Naive thymus-derived CD4-positive, alpha-beta T cell (primary cell): ENCODE results near the gene SYTL3. TPM values are rescaled to one million over a fixed set of nuclear protein-coding genes. Genes with fewer than 3 reads are reported as not detected.

Experiments used
- ATAC-seq: fragments of 150-1000 bp; cut with Tn5 transposase; 2 replicates; pipeline ENCODE4 v1.10.0; 2021; ENCODE audit warnings: mild to moderate bottlenecking, moderate library complexity
- CTCF ChIA-PET: fragments of 350-600 bp; sonication (Branson Sonifier 250); formaldehyde crosslinking; loops from one replicate; lab custom pipeline; 2021; ENCODE audit warnings: antibody characterized with exemption; lab: Charles Lee
- POLR2A ChIA-PET: fragments of 350-600 bp; sonication (Branson Sonifier 250); formaldehyde crosslinking; loops from one replicate; lab custom pipeline; 2021; ENCODE audit warnings: antibody characterized with exemption, inconsistent platforms; lab: Charles Lee
- DNase-seq, 9 donors: peaks; one replicate each; pipeline versions ENCODE4 v3.0.0 to v3.0.0-alpha.2; 2020 to 2022; ENCODE audit warnings: mixed read lengths in 1 of 9
- H3K27ac ChIP-seq: one replicate; pipeline ENCODE4 v1.7.0; 2013; ENCODE audit warnings: mild to moderate bottlenecking, low read depth, low read length, moderate library complexity
- H3K27me3 ChIP-seq, 2 donors: one replicate each; pipeline ENCODE4 v1.7.0; 2013; ENCODE audit warnings: low read length in 2 of 2, mild to moderate bottlenecking in 2 of 2, moderate library complexity in 2 of 2; ENCODE audit not compliant: control insufficient read depth in 2 of 2, insufficient read depth in 2 of 2
- H3K36me3 ChIP-seq, 3 experiments: 1 replicate in 2 of 3; 2 replicates in 1 of 3; pipeline ENCODE4 v1.7.0; 2013; ENCODE audit warnings: low read length in 3 of 3, mild to moderate bottlenecking in 3 of 3, moderate library complexity in 1 of 3; ENCODE audit not compliant: insufficient read depth in 3 of 3, control insufficient read depth in 2 of 3
- H3K4me1 ChIP-seq, 2 donors: one replicate each; pipeline ENCODE4 v1.7.0; 2013; ENCODE audit warnings: low read length in 2 of 2, mild to moderate bottlenecking in 2 of 2, moderate library complexity in 1 of 2; ENCODE audit not compliant: control insufficient read depth in 2 of 2, insufficient read depth in 2 of 2
- H3K4me3 ChIP-seq: 2 replicates; pipeline ENCODE4 v1.7.0; 2013; ENCODE audit warnings: mild to moderate bottlenecking, low read length
- H3K9me3 ChIP-seq, 3 experiments: 1 replicate in 2 of 3; 2 replicates in 1 of 3; pipeline ENCODE4 v1.7.0; 2013; ENCODE audit warnings: low read length in 3 of 3; ENCODE audit not compliant: control insufficient read depth in 2 of 3
- H3K27ac Mint-ChIP-seq, 9 donors: one replicate each; pipeline ENCODE4 v1.8.0; 2020 to 2022; ENCODE audit warnings: mixed read lengths in 9 of 9, mild to moderate bottlenecking in 8 of 9, moderate library complexity in 5 of 9, inconsistent platforms in 2 of 9
- H3K27me3 Mint-ChIP-seq, 5 donors: one replicate each; pipeline ENCODE4 v1.8.0; 2021 to 2022; ENCODE audit warnings: mixed read lengths in 5 of 5, mild to moderate bottlenecking in 1 of 5
- H3K36me3 Mint-ChIP-seq, 5 donors: one replicate each; pipeline ENCODE4 v1.8.0; 2020 to 2022; ENCODE audit warnings: mixed read lengths in 5 of 5, mild to moderate bottlenecking in 3 of 5, inconsistent platforms in 1 of 5
- H3K4me1 Mint-ChIP-seq, 7 donors: one replicate each; pipeline ENCODE4 v1.8.0; 2020 to 2022; ENCODE audit warnings: mixed read lengths in 7 of 7, mild to moderate bottlenecking in 3 of 7, inconsistent platforms in 1 of 7
- H3K4me3 Mint-ChIP-seq, 10 donors: one replicate each; pipeline ENCODE4 v1.8.0; 2020 to 2022; ENCODE audit warnings: mild to moderate bottlenecking in 10 of 10, mixed read lengths in 10 of 10, moderate library complexity in 6 of 10, inconsistent platforms in 2 of 10
- H3K9me3 Mint-ChIP-seq, 11 donors: one replicate each; pipeline ENCODE4 v1.8.0; 2020 to 2022; ENCODE audit warnings: mixed read lengths in 11 of 11, mild to moderate bottlenecking in 4 of 11, inconsistent platforms in 1 of 11, moderate library complexity in 1 of 11
- intact Hi-C, 2 donors: fragments of 100-400 bp; cut with micrococcal nuclease; formaldehyde crosslinking; loops; one replicate each; pipeline ENCODE4 v1.15.1; 2023
- microRNA-seq: library from miRNA; unstranded; fragments of <30 nt; microRNA quantifications from one replicate; pipeline ENCODE4 v1.2.0, GENCODE V29; 2022; ENCODE audit warnings: borderline microRNAs expressed
- polyA plus RNA-seq, 2 donors: library from polyadenylated mRNA; unstranded; fragments of 300-500 nt; fragmentation: Illumina TruSeq; gene quantifications; one replicate each; pipeline ENCODE4 v1.2.3, GENCODE V29; 2021
- total RNA-seq, 6 experiments: library from RNA in 5 of 6; stranded (reverse) in 5 of 6; gene quantifications; 1 replicate in 5 of 6; 2 replicates in 1 of 6; pipeline ENCODE4 v1.2.3 and lab custom pipeline; 2021 to 2026

The SYTL3 gene
- total and polyA plus RNA-seq, 7 experiments from 2014 or later = 13.4 to 67.0 (median 29.5) TPM

DNA sequence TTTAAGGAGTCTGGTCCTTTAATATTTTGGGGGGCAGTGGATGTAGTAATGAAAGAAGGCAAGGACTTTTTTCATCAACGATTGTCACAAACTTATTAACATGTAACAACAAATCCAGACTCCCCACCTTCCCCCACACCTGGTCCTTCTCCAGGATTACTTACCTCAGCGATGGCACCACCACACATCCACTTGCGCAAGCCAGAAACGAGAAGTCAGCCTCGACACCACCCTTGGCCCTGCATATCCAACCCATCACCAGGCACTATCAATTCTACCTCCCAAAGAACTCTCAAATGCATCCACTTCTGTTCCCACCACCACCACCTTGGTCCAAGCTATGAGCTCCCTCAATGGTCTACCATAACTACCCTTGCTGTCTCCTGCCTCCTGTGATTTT, 162.8 kb downstream of the SYTL3 start:
- peak overlapping the region; percentile 99 for H3K27ac ChIP-seq
- peak overlapping the region in 8 of 9 donors; percentile 74 to 98 (median 95) for H3K27ac Mint-ChIP-seq
- DNase-seq (no peak), ATAC-seq (no peak)
- peaks cover 0 to 6% (median 0%) of the 10 kb centered on the region in 11 donors for H3K9me3 Mint-ChIP-seq
- intact Hi-C loops = loop anchor here in 1 of 2 donors (10.0 kb wide), 1 partner anchor 912 kb away; the partner anchor contains the start of gene WTAP
- CTCF ChIA-PET = interaction anchor here (1.1 kb wide), 1 partner anchor 20 kb away, joined by 4 read pairs; no protein-coding TSS in a partner anchor
- POLR2A ChIA-PET = interaction anchor here (0.8 to 3.8 kb wide), 7 partner anchors 9 to 57 kb away, joined by 3 to 33 read pairs (median 4); no protein-coding TSS in a partner anchor
- no peaks in the 10 kb centered on the region for H3K27me3 Mint-ChIP-seq
- H3K4me1 ChIP-seq = peaks cover 80 to 83% of the 10 kb centered on the region in 2 donors
- peaks cover 0 to 11% (median 11%) of the 10 kb centered on the region in 3 experiments for H3K36me3 ChIP-seq
- H3K9me3 ChIP-seq = no peaks in the 10 kb centered on the region
- H3K4me3 Mint-ChIP-seq = peak overlapping the region; percentile 21 to 99 (median 95)
- peak overlapping the region; percentile 46 for H3K4me3 ChIP-seq
- peaks cover 10 to 52% (median 25%) of the 10 kb centered on the region in 5 donors for H3K36me3 Mint-ChIP-seq
- H3K27me3 ChIP-seq = no peaks in the 10 kb centered on the region
- H3K4me1 Mint-ChIP-seq = peaks cover 75 to 100% (median 98%) of the 10 kb centered on the region in 7 donors

GRCh38 chr6:158813032-158813431, 163.2 kb downstream of the SYTL3 start:
- H3K9me3 Mint-ChIP-seq = peaks cover 0 to 6% (median 0%) of the 10 kb centered on the region in 11 donors
- ATAC-seq (no peak), DNase-seq (no peak)
- Histone ChIP-seq H3K9me3 (no peaks in the 10 kb centered on the region), H3K36me3 (peaks cover 0 to 11% (median 10%) of the 10 kb centered on the region in 3 experiments), H3K27ac (peak overlapping the region; percentile 99), H3K4me3 (peak overlapping the region; percentile 46), H3K4me1 (peaks cover 76 to 79% of the 10 kb centered on the region in 2 donors), H3K27me3 (no peaks in the 10 kb centered on the region)
- H3K4me3 Mint-ChIP-seq = peak overlapping the region; percentile 21 to 99 (median 95)
- no peaks in the 10 kb centered on the region for H3K27me3 Mint-ChIP-seq
- H3K4me1 Mint-ChIP-seq = peaks cover 72 to 100% (median 93%) of the 10 kb centered on the region in 7 donors
- peaks cover 10 to 51% (median 21%) of the 10 kb centered on the region in 5 donors for H3K36me3 Mint-ChIP-seq
- ChIA-PET CTCF (interaction anchor here (0.5 to 0.7 kb wide), 2 partner anchors 147 to 222 kb away, joined by 3 read pairs; no protein-coding TSS in a partner anchor), POLR2A (interaction anchor here (0.6 to 3.8 kb wide), 8 partner anchors 7 to 169 kb away, joined by 3 to 33 read pairs (median 8); no protein-coding TSS in a partner anchor)
- intact Hi-C loops = loop anchor here in 1 of 2 donors (10.0 kb wide), 1 partner anchor 912 kb away; the partner anchor contains the start of gene WTAP
- peak overlapping the region; percentile 74 to 98 (median 94) for H3K27ac Mint-ChIP-seq

Small RNA genes lying within 50 kb of the gene (microRNA-seq; reads per million reads assigned to microRNA genes)
- gene MIR3918 (not detected), gene MIR7161 (not detected)

Other genes with a start within 250 kb of the SYTL3 start
- gene TMEM181, start 90.0 kb upstream of the SYTL3 start, total RNA-seq = 10 to 100 TPM; 14.9 to 17.2 (median 16.5) TPM
- 1 to 10 TPM; 1.9 to 3.6 TPM for gene TMEM181, start 90.0 kb upstream of the SYTL3 start, polyA plus RNA-seq
- 100 to 1,000 TPM in 2 of 5 experiments, 10 to 100 TPM in 3; 66.4 to 122 (median 75.9) TPM for gene DYNLT1, start 5.3 kb upstream of the SYTL3 start, total RNA-seq
- gene DYNLT1, start 5.3 kb upstream of the SYTL3 start, polyA plus RNA-seq = 10 to 100 TPM; 81.6 to 95.6 TPM
- 100 to 1,000 TPM; 132 to 201 (median 163) TPM for gene EZR, start 169.3 kb downstream of the SYTL3 start, total RNA-seq
- 100 to 1,000 TPM; 115 to 140 TPM for gene EZR, start 169.3 kb downstream of the SYTL3 start, polyA plus RNA-seq